Measurements from ENCODE around the gene CDC42SE2.

CDC42SE2 gene

DNA sequence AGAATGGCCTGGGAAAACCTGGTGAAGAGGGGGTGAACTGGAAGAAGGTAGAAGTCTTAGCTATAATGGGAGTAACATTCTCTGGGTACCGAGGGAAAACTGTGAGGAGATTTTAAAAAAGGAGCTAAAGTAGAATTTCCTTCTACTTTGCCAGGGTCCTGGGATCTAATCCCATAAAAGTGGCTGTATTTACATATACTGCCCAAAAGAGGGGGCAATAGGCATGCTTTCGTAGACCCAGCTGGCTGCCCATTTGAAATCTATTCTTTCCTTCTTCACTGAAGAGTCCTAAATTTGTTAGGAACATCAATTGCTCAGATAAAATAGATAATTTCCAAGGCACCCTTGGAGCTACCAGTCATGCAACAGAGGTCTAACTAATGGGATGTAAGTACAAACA, 159.2 kb downstream of the CDC42SE2 start:
- peak; percentile 50 for TF ChIP-seq RAD21 (IDR thresholded peaks at IDR 0.05; ENCODE audit: low read depth)
- TF ChIP-seq, protein P1, sequence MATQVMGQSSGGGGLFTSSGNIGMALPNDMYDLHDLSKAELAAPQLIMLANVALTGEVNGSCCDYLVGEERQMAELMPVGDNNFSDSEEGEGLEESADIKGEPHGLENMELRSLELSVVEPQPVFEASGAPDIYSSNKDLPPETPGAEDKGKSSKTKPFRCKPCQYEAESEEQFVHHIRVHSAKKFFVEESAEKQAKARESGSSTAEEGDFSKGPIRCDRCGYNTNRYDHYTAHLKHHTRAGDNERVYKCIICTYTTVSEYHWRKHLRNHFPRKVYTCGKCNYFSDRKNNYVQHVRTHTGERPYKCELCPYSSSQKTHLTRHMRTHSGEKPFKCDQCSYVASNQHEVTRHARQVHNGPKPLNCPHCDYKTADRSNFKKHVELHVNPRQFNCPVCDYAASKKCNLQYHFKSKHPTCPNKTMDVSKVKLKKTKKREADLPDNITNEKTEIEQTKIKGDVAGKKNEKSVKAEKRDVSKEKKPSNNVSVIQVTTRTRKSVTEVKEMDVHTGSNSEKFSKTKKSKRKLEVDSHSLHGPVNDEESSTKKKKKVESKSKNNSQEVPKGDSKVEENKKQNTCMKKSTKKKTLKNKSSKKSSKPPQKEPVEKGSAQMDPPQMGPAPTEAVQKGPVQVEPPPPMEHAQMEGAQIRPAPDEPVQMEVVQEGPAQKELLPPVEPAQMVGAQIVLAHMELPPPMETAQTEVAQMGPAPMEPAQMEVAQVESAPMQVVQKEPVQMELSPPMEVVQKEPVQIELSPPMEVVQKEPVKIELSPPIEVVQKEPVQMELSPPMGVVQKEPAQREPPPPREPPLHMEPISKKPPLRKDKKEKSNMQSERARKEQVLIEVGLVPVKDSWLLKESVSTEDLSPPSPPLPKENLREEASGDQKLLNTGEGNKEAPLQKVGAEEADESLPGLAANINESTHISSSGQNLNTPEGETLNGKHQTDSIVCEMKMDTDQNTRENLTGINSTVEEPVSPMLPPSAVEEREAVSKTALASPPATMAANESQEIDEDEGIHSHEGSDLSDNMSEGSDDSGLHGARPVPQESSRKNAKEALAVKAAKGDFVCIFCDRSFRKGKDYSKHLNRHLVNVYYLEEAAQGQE (IDR thresholded peaks at IDR 0.05; ENCODE audit: low read depth), result no peak

DNA sequence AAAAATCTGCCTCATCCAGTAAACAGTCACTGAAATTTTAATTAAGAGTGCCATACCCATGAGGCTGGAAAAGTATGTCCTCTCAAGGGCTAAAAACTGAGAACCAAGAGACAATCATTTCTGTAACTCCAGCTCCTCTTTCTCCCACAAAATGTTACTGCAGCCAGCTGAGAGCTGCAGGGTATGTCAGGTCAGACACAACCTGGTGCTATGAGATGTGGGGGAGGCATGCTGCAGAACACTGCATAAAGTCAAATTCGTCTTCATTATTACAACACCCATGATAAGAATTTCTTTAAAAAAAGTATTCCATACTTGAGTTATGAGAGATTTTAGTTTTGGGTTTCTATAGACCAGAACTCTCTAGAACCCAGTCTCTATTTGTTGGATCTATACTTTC, 162.2 kb downstream of the CDC42SE2 start:
- no peak for TF ChIP-seq EP300 (IDR thresholded peaks at IDR 0.05; ENCODE audit: borderline replicate concordance)
- TF ChIP-seq EGR1 (IDR thresholded peaks at IDR 0.05), result no peak
- no peak for TF ChIP-seq CREB1 (IDR thresholded peaks at IDR 0.05; ENCODE audit: low read depth)
- TF ChIP-seq TEAD4 (IDR thresholded peaks at IDR 0.05), result no peak
- TF ChIP-seq YY1 (IDR thresholded peaks at IDR 0.05; ENCODE audit: low read depth), result no peak
- no peak for TF ChIP-seq TCF12 (IDR thresholded peaks at IDR 0.05; ENCODE audit: low read depth)
- TF ChIP-seq, protein P2, sequence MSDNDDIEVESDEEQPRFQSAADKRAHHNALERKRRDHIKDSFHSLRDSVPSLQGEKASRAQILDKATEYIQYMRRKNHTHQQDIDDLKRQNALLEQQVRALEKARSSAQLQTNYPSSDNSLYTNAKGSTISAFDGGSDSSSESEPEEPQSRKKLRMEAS (IDR thresholded peaks at IDR 0.05), result no peak
- TF ChIP-seq, protein P1 (IDR thresholded peaks at IDR 0.05; ENCODE audit: low read depth), result no peak
- TF ChIP-seq, protein P3, sequence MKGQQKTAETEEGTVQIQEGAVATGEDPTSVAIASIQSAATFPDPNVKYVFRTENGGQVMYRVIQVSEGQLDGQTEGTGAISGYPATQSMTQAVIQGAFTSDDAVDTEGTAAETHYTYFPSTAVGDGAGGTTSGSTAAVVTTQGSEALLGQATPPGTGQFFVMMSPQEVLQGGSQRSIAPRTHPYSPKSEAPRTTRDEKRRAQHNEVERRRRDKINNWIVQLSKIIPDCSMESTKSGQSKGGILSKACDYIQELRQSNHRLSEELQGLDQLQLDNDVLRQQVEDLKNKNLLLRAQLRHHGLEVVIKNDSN (IDR thresholded peaks at IDR 0.05), result no peak
- no peak for TF ChIP-seq RAD21 (IDR thresholded peaks at IDR 0.05; ENCODE audit: low read depth)
- TF ChIP-seq TAF1 (IDR thresholded peaks at IDR 0.05; ENCODE audit: low read depth), result no peak
- TF ChIP-seq NFIC (IDR thresholded peaks at IDR 0.05), result no peak

DNA sequence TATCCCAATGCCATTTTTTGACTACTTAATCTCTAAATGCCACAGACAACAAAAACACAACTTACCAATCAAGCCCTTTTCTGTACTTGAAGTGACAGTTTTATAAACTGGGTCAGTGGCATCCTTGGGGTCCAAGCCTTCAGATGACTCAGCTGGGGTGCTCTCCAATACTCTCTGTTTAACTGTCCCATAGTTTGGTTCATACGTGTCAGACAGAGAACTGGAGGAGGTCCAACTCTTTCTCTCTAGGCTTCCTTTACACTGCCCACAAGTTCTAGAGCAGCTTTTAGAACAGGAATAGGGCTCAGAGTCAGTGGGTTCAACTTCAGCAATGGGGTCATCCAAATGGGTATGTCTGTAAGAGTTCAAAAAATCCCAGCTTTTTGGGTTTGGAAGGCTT, 166.9 kb downstream of the CDC42SE2 start:
- TF ChIP-seq EP300 (IDR thresholded peaks at IDR 0.05; ENCODE audit: borderline replicate concordance) (no peak), FOXM1 (IDR thresholded peaks at IDR 0.05; ENCODE audit: borderline replicate concordance, low read depth) (no peak), TAF1 (IDR thresholded peaks at IDR 0.05; ENCODE audit: low read depth) (no peak), CREB1 (IDR thresholded peaks at IDR 0.05; ENCODE audit: low read depth) (no peak), TEAD4 (IDR thresholded peaks at IDR 0.05) (no peak), NFIC (IDR thresholded peaks at IDR 0.05) (no peak), CEBPB (IDR thresholded peaks at IDR 0.05) (no peak), RAD21 (IDR thresholded peaks at IDR 0.05; ENCODE audit: low read depth) (no peak), EGR1 (IDR thresholded peaks at IDR 0.05) (no peak), ZBTB7A (IDR thresholded peaks at IDR 0.05; ENCODE audit: low read depth) (no peak), TCF12 (IDR thresholded peaks at IDR 0.05; ENCODE audit: low read depth) (no peak), YY1 (IDR thresholded peaks at IDR 0.05; ENCODE audit: low read depth) (no peak)
- TF ChIP-seq, protein P2 (IDR thresholded peaks at IDR 0.05), result no peak
- TF ChIP-seq, protein P1 (IDR thresholded peaks at IDR 0.05; ENCODE audit: low read depth), result no peak
- TF ChIP-seq, protein P3 (IDR thresholded peaks at IDR 0.05), result no peak

DNA sequence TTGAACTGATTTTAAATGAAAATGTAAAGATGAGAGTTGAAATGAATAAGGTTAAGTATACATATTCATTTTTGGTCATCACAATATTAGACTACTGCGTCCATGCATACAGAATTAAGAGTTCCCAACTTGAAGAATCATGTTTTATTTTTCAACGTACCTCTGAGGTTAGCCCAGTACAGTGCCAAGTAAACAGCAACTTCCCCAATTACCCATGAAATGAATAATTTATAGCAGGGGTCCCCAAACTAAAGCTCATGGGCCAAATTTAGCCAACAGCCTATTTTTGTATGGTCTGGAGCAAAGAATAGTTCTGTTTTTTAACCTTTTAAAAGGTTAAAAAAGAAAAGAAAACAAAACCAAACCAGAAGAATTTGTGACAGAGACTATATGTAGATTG, 167.9 kb downstream of the CDC42SE2 start:
- TF ChIP-seq, protein P1 (IDR thresholded peaks at IDR 0.05; ENCODE audit: low read depth), result no peak
- TF ChIP-seq EP300 (IDR thresholded peaks at IDR 0.05; ENCODE audit: borderline replicate concordance), result no peak
- no peak for TF ChIP-seq FOXM1 (IDR thresholded peaks at IDR 0.05; ENCODE audit: borderline replicate concordance, low read depth)
- TF ChIP-seq, protein P3 (IDR thresholded peaks at IDR 0.05), result no peak
- no peak for TF ChIP-seq CREB1 (IDR thresholded peaks at IDR 0.05; ENCODE audit: low read depth)
- TF ChIP-seq NFIC (IDR thresholded peaks at IDR 0.05), result no peak
- no peak for TF ChIP-seq ZBTB7A (IDR thresholded peaks at IDR 0.05; ENCODE audit: low read depth)
- no peak for TF ChIP-seq YY1 (IDR thresholded peaks at IDR 0.05; ENCODE audit: low read depth)
